T-helper 1 cell treated with Interleukin-12 subunit alpha and Interleukin-12 subunit beta and Interleukin-4 antibody, amounts not matched to agents 30 ng/mL and 1 ng/mL, for 36 hours (primary cell): ENCODE results near the gene SP2. TPM values are rescaled to one million over a fixed set of nuclear protein-coding genes. Genes with fewer than 3 reads are reported as not detected.

Source experiments
- intact Hi-C: fragments of 100-400 bp; cut with micrococcal nuclease; formaldehyde crosslinking; loops from one replicate; pipeline ENCODE4 v1.15.1; 2024
- total RNA-seq: library from RNA; stranded (reverse); gene quantifications from 2 replicates; pipeline ENCODE4 v1.2.3, GENCODE V29; 2022

Gene SP2
- 33.9 TPM in 2 replicates for total RNA-seq

DNA sequence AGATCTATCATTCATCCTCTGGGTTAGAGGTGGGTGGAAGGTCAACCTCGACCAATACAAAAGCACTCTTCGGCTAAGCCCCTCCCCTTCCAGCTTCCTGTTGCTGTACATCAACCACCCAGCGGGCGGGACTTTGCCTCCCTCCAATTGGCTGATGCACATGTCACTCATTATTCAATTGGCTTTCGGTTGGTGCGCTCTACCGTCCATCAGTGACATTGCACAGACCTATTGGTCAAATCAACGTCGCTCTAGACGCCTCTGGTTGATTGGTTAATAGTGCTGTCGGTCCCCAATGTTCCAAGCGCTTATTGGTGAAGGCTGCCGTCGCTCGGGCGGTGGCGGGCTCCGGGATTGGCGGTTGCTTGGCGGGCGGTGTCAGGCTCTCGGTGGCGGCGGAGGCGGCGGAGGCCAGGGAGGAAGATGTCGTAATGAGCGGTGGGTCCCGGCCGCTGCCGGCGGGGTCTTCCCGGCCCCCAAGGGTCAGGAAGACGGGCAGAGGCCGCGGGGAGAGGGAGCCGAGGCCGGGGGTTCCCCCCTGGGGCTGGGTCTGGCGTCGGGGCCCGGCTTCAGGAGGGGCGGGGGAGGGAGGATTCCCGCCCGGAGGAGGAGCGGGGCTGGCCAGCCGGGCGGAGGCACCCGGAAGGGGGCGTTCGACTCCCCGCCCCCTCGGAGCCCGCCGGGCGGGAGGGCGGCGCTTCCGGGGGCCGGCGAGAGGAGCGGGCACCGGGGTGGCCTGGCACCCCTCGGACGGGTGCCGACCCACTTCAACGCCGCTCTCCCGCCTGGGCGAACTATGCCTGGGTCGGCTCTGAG, at the start of gene SP2:
Gene SP2 (plus strand): TSS at position 381 of the 816 bp plus-strand sequence. CDS start 51 bp downstream, at position 432.
- intact Hi-C loops, result loop anchor here (1.0 to 5.0 kb wide), 10 partner anchors 45 to 1011 kb away; partner anchors contain the start of genes CDK5RAP3, KPNB1, LRRC46 and MRPL10

DNA sequence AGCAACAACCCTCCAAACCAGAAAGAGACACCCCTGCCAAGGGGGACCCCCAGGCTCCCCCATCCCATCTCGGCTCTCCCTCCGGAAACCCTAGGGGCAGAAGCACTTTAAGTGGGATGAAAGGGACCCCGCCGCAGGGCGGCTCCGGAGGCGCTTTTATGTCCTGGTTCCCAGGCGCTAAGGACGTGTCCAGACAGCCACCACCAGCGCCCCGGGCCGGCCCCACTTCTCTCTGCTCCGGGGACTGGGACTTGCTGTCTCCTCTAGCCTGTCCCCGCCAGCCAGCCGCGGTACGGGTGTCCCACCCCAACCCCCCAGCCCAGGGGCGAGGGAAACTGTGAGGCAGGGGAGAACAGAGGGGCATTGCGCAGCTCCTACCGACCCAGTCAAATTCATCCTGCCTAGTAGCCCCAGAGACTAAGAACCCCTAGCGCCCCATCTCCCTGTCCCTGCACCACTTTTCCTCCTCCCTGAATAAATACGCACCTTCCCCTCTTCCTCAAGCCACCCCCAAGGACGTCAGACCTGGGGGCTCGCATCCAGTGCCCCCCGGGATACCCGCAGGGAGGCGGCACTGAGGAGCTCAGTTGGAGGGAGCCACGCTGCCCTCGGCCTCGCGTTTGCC, 49.2 kb upstream of the SP2 start:
- intact Hi-C loops, result no loop called here

DNA sequence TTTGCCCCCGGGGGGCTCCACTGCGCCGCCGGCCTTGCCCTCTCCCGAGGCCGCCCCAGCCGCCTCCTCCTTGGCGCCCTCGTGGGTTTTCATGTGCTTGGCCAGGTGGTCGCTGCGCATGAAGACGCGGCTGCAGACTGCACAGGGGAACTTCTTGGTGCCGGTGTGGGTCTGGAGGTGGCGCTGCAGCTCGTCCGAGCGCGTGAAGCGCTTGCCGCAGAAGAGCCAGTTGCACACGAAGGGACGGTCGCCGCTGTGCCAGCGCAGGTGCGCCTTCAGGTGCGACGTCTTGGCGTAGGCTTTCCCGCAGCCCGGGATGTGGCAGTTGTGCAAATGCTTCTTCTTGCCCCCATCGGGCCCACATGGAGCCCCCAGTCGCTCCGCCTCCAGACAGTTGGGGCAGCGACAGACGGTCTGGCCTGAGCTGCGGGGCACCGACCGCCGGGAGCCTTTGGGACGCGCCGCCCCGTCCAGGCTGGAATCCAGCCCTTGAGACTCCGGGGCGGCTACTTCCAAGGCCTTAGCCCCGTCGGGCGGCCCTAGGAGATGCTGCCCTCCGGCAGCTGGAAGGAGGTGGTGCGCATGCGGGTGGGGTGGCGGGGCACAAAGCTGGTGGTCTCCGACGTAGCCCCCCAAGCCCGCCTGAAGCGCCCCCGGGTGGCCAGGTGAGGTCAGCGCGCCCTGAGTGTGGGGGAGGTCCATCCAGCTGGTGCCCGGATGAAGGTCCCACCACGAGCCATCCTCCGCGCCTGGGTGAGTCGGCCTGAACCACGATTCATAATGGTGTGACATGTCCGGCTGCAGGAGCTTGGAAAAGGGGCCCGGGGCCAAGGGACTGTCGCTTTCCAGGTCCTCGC, 48.5 kb upstream of the SP2 start:
- intact Hi-C loops, result no loop called here

DNA sequence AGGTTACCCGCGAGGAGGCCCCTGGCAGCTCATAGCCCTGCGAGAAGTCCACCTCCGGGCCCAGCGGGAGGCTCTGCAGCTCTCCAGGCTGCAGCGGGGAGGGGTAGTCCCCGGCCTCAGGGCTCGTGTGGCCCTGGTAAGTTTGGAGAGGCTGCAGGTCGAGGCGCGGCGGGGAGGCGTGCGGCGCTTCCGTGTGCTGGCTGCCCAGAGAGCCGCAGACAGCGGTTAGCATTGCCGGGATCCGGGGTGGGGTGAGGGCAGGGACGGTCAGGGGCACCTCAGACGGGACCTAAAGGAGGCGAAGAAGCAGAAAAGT, 47.9 kb upstream of the SP2 start:
- intact Hi-C loops, result no loop called here

DNA sequence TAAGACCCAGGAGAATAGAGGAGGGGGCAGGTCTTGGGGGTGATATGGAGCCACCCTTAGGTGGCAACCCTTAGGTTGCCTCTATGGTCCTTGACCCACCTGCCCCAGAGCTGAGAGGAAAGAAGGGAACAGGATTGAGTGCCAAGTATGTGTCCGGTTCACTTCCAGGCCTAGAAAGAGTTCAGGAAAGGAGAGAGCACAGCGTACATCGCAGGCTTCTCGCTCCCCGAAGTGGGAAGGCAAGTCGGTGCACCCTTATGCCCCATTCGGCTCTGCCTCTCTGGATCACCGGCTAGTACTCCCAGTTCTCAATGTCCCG, 45.7 kb upstream of the SP2 start:
- intact Hi-C loops, result no loop called here

DNA sequence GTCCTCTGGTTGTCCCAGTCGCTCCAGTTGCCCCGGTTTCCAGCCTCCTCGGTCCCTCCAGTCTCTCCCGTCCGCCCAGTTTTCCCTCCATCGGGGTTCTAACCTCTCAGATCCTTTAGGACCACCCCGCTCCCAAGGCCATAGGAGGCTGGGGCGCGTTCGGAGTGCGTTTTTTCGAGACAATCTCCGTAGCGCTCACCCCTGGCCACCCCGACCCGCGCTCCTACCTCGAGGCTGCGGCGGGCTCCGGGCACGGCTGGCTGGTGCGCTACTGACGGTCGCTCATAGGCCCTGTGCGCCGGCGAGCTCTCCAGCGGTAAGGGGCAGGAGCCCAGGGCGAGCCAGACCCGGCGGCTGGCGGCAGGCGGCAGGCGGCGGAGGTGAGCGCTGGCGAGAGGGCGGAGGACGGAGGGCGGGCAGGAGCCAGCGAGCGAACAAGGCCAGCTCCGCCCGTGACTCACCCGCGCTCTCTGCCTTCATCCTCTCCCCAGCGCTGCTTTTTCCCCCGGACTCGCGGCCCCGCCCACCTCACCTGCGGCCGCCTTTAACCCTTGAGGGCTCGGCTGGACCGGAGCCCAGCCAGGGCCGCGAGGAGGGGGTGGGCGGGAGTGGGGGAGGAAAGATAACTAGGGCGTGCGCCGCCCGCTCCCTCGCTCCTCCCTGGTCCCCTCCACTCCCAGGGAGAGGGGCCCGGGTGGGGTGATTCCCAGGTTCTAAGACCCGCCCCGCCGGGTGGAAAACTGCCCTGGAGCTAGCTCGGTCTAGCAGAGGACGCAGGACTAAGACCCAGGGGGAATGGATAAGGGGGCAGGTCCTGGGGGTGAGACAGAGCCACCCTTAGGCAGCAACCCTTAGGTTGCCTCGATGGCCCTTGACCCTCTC, 45.1 kb upstream of the SP2 start, which contains the start of gene SP6:
Gene SP6 (minus strand): TSS at position 472 of the 882 bp plus-strand sequence. CDS start 2,734 bp downstream, outside the sequence.
- intact Hi-C loops, result no loop called here

DNA sequence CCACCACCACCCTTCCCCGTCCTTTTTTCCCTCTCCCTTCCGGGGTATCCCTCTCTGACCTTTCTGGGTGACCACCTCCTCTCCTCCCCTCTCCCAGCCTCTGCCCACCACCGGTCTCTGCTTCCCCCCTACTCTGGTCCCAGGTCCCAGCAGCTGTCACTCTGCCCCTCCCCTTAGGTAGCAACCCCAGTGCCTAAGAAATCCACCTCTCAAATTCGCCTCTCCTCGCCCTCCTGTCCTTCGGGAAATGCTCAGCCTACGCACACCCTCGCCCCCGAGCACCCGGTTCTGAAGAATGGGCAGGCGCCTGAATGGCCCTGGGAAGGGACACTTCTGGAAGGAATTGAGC, 44.3 kb upstream of the SP2 start:
- intact Hi-C loops, result loop anchor here (1.0 kb wide), 1 partner anchor 7 kb away; no protein-coding TSS in a partner anchor

DNA sequence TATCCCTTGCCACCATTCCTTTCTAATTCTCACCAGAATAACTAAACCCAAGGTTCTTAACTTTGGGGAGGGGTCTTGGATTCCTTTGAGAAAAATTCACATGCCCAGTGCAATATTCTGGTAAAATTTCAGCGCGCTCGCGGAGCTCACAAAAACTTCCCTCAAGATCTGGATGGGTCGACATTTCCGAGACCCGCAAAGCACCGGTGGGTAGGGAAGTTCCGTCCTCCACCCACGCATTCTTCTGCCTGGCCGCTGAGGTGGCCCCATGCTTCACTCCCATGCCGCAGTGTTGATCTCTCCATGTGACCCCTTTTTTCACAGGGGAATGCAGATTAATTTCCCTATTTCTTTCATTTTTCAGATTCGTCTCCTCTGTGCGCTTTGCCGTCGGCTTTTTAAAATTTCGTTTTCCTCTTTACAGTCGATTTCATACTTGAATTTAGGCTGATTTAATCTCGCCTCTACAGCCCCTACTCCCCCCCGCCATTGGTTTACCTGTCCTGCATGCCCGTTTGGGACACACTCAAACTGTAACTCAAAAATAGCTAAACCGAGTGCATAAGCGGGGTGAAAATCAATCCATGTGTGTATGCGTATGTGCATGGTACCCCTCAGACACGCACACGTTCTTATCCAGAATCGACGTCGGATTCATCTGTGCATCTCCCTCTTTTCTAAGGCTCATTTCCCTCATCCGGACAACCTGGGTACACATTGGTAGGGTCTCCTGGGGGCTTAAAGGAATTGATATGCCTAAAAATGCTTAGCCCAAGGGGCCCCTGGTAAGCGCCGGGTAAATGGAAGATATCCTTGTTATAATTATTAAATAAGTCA, 43.7 kb upstream of the SP2 start:
- intact Hi-C loops, result loop anchor here (1.0 kb wide), 1 partner anchor 8 kb away; no protein-coding TSS in a partner anchor

DNA sequence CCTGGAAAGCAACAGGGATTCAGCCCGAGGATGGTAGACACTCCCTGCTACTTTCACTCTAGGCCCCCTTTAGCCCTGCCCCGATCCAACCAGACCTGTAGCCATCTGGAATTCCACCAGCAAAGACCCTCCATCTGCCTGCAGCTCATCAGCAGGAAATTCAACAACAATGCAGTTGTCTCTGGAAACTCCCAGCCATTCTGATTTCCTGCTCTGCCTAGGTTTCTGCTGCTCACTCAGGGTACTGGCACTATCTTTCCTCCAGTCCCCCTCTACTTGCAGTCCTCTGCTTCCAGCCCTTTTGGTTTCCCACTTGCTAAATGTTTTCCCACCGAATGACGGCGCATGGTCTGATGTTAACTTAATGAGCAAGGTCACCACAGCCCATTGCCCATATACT, 42.4 kb upstream of the SP2 start:
- intact Hi-C loops, result no loop called here

DNA sequence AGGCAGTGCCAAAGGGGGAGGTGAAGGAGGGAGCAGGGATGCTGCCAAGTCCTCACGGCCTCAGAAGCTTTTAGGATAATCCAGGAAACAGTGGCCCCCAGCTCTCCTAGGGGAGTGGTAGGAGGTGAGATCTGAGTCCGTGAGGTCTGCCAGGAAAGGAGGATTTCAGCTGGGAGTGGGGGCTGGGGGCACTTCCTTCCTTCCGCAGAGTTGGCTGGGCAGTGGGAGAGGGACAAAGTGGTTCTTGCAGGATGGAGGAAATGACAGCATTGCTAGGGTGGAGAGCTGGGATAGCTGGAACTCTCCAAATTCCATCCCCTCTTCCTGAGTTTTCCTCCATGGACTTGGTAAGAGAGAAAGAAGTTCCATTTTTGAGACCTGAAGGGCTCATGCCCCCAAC, 40.3 kb upstream of the SP2 start:
- intact Hi-C loops, result no loop called here

DNA sequence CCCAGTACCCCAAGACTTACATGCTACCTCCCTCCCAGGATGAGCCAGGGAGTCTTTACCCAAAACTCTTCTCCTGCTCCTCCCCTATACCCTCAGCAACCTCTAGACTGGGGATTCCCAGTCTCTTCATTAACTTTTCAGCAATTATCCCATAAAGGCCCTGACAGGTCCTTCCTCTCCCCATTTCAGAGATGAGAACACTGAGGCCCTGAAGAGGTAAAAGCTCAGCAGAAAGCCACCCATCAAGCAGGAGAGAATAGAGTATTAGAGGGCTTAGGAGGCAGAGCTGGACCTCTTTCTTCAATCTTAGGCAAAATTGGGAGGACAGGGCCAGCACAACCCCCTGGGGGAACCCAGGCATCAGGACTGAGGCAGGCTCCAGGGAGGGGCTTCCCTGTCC, 39.2 kb upstream of the SP2 start:
- intact Hi-C loops, result no loop called here

DNA sequence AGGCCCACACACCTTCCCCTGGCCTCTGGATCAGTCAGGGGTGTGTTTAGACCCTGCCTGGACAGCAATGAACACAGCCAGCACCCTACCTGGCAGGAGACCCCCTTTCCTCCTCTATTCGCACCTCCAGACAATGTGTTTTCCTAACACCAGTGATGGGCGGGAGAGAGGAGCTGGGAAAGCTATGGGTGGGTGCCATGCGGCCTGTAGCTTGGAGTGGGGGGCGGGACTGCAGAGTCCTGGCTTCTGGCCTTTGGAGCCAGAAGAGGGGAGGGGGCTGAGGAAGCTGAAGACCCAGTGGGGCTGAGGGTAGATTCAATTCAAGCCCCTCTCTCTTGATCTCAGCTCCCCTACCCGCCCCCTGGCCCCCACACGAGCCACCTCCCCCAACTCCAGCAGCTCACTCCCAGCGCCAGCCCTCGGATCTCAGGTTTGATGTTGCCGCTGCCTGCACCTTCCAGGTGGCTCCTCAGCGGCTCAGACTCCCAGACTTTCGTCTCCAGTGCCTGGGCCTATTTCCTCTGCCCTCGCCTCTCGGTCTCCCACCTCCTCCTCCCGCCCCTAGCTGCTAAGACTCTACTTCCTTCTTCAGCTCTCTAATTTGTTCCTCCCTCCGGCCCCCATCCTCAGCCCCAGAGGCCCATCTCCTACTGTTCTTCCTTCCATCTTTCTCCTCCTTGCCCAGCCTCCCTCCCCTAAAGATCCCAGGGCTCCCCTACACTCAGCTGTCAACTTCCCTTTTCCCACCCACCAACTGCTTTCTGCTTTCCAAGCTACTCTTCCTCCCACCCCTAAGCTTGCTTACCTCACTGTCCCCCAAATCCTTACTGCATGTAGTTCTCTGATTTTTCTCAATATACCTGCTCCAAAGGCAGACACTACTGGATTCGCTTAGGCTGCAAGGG, 38.2 kb upstream of the SP2 start:
- intact Hi-C loops, result no loop called here

DNA sequence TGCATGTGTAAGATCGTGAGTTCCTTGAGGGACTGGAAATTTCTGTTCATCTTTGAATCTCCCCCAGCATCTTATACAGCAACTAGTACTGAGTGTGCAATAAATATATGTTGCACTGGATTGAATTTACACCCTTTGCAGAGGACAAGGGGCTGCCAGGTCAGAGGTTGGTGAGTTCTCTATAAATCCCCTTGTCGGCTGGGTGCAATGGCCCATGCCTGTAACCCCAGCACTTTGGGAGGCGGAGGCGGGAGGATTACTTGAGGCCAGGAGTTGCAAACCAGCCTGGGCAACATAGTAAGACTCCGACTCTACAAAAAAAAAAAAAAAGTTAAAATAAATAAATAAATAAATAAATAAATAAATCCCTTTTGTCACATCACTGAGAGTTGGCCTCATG, 35.6 kb upstream of the SP2 start:
- intact Hi-C loops, result no loop called here

DNA sequence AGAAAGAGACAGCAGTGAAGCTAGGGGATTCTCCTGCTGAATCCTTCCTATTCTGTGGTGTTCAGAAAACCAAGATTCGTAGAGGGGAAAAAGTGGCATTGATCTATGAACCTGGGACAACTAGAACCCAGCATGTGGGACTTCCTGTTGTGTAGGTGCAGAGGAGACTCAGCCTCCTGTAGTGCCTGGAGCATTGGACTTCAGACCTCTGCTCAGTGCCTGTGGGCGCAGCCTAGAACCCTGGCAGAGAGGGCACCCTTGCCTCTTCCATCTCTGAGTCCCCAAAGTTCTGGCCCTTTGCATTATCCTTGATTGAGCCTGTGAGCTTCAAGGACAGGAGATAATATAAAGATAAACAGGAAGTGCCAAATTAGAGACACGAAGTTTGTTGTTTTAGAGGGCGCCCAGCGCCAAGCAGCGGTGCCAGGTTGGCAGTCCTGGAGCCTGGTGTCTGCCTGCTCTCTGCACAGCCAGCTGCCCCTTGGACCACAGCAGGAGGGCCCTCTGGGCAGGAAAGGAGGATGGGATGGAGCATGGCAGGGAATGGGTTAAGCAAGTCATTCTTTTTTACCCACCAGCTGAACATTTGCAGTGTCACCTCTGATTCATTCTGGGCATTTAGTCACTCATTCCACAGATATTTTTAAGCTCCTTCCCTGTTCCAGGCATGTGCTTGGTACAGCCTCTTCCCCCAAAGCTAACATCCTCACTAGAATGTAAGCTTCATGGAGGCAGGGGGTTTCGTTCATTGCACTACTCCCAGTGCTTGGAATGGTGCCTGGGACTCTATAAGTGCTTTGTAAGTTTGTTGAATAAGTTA, 33.2 kb upstream of the SP2 start:
- intact Hi-C loops, result no loop called here

DNA sequence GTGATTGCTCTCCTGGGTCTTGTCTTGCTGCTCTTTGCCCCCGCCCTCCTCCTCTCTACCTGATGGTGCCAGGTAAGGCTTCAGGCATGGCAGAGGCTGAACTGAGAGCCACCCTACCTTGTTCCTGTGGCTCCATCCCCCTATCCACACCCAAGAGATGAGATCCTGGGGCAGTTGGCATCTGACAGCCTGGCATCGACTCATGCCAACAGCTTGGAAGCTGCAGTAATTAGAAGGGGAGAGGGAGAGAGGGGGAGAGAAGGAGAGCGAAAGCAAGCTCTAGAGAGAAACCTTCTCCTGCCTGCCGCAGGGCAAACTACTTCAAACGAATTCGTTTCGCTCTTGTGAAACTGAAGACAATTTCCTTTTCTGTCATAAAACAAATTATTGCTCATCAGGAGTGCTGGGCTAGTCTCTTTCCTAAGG, 31.2 kb upstream of the SP2 start:
- intact Hi-C loops, result no loop called here

DNA sequence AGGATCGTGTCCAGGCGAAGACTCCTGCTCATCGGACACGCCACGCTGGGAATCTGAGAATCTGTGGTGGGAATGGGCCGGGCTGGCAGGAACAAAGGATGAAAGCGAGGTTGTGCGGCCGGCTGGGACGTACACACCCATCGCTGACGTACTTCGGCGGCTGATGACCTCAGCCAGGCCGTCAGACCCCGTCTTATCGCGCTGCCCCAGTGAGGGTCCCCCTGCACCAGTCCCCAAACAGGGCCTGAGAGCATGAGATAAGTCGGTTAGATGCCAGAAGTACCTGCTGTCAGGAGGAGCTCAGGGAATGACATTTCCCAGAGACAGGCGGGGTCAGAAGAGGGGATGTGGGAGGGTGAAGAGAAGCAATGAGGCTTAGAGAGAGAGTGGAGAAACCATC, 29.1 kb upstream of the SP2 start:
- intact Hi-C loops, result no loop called here

DNA sequence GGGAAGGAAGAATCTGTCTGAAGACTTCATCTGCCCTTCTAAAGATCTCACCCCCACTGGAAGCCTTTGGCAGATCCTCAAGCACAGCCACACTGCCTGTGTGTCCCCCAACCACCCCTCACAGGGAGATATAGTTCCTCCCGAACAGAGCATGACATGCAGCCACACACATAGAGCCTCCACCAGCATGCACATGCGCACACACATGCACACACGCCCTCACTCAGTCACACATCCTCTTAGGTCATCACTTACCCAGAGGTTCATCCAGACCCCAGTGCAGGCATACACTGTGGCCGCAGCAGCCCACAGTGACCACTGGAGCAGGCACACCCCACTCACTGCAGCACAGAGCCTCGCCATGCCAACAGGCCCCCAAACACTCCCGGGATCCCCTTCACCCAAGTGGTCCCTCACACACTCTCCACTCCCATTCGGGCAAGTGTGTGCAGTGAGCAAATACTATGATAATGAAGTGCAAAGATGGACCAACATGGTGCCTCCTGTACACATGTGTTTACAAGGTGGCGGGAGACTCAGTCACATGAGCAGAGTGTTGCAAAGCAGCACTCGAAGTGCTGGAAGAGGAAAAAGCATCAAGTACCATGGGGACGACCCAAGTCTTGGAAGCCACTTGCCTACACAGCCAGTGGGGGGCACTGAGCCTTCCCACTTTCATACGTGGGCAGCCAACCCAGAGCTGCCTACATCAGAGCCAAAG, 28.1 kb upstream of the SP2 start:
- intact Hi-C loops, result no loop called here

DNA sequence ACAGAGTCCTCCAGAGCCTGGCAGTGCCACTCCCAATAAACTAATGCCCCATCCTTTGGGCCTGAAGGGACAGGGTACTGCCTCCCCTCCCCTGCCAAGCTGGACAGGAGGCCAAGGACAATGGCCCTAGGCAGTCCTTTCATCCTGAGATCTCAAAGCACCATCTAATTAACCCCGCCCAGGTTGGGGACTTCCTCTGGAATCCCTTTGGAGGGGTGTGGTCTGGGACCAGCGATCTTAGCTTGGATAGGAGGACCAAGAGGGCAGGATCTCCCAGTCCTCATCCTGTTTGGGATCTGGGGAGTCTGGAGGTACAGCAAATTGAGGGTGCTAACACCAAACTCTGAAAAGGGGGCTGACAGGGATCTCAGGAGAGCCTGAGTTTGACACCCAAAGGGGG, 26.9 kb upstream of the SP2 start:
- intact Hi-C loops, result no loop called here
